A673 (cell line): ENCODE data around the gene PDE6B. TPM values are rescaled to one million over a fixed set of nuclear protein-coding genes. Genes with fewer than 3 reads are reported as not detected.

Experiments used
- BruUV-seq: library from RNA; stranded (reverse); fragments of 400-500 nt; replicated peaks from 2 replicates; lab custom pipeline; 2021; lab: Mats Ljungman, UMichigan
- CTCF ChIA-PET: fragments of 300-600 bp; sonication (Branson Sonifier 250); formaldehyde crosslinking; loops from one replicate; lab custom pipeline; 2022; ENCODE audit warnings: antibody characterized with exemption; lab: Charles Lee
- POLR2A ChIA-PET: fragments of 300-600 bp; sonication (Branson Sonifier 250); formaldehyde crosslinking; loops from one replicate; lab custom pipeline; 2022; ENCODE audit warnings: antibody characterized with exemption; ENCODE audit not compliant: low non-redundant PET; lab: Charles Lee
- DNase-seq: peaks from one replicate; pipeline ENCODE4 v3.0.0-alpha.2; 2015; ENCODE audit warnings: low spot score
- H3K27ac ChIP-seq: fragments of 200-600 bp; sonication (generic); 2 replicates; pipeline ENCODE4 v1.5.1; 2016; ENCODE audit warnings: mixed run types, low read depth, mild to moderate bottlenecking, mixed read lengths, antibody characterized with exemption, low read length; ENCODE audit not compliant: poor library complexity, severe bottlenecking
- H3K27me3 ChIP-seq: fragments of 200-600 bp; sonication (generic); replicated peaks from 2 replicates; pipeline ENCODE4 v1.6.1; 2017; ENCODE audit warnings: mixed run types, low read depth, mild to moderate bottlenecking, mixed read lengths, antibody characterized with exemption, low read length; ENCODE audit not compliant: insufficient read depth, poor library complexity
- H3K36me3 ChIP-seq: fragments of 200-600 bp; sonication (generic); 2 replicates; pipeline ENCODE4 v1.6.1; 2016; ENCODE audit warnings: mixed run types, mild to moderate bottlenecking, mixed read lengths, antibody characterized with exemption, low read length; ENCODE audit not compliant: insufficient read depth, poor library complexity, severe bottlenecking
- H3K4me1 ChIP-seq: fragments of 200-600 bp; sonication (generic); 2 replicates; pipeline ENCODE4 v1.6.1; 2017; ENCODE audit warnings: mixed run types, mild to moderate bottlenecking, mixed read lengths, antibody characterized with exemption, low read length; ENCODE audit not compliant: insufficient read depth, poor library complexity, severe bottlenecking
- H3K4me3 ChIP-seq: fragments of 200-600 bp; sonication (generic); 2 replicates; pipeline ENCODE4 v1.5.1; 2016; ENCODE audit warnings: low read depth, mixed run types, mild to moderate bottlenecking, mixed read lengths, low read length; ENCODE audit not compliant: poor library complexity, severe bottlenecking
- H3K9me3 ChIP-seq: fragments of 200-600 bp; sonication (generic); 2 replicates; pipeline ENCODE4 v1.6.1; 2016; ENCODE audit warnings: mixed run types, low read depth, mild to moderate bottlenecking, mixed read lengths, antibody characterized with exemption, low read length; ENCODE audit not compliant: poor library complexity, severe bottlenecking
- CTCF ChIP-seq: fragments of 300-800, 200-600 bp; sonication (generic); conservative IDR thresholded peaks from 2 replicates; pipeline ENCODE4 v1.5.1; 2017; ENCODE audit warnings: low read depth, mild to moderate bottlenecking, antibody characterized with exemption, low read length, moderate library complexity, mixed read lengths
- EZH2 ChIP-seq: fragments of 200-600 bp; sonication (generic); IDR thresholded peaks from 2 replicates; pipeline ENCODE4 v1.6.1; 2017; ENCODE audit warnings: borderline replicate concordance, low read depth, mild to moderate bottlenecking, mixed read lengths, antibody characterized with exemption, low read length; ENCODE audit not compliant: poor library complexity, severe bottlenecking
- intact Hi-C: fragments of 100-400 bp; cut with micrococcal nuclease; formaldehyde crosslinking; loops from one replicate; pipeline ENCODE4 v1.10.0; 2022; ENCODE audit not compliant: unreplicated experiment
- total RNA-seq: library from RNA; stranded (reverse); gene quantifications from 2 replicates; pipeline ENCODE4 v1.2.3, GENCODE V29; 2021

The PDE6B gene
- total RNA-seq, 1 experiment from 2014 or later, result 10.4 TPM

GRCh38 chr4:649293-649625, 23.9 kb downstream of the PDE6B start:
- ChIA-PET POLR2A (no interaction called here), CTCF (no interaction called here)
- no TSS peak for BruUV-seq
- no peak overlapping the region for H3K4me3 ChIP-seq
- no peak overlapping the region for H3K27ac ChIP-seq
- H3K4me1 ChIP-seq, result no peaks in the 10 kb centered on the region
- DNase-seq, result no peak
- intact Hi-C loops, result no loop called here
- H3K27me3 ChIP-seq, result peaks cover 4% of the 10 kb centered on the region
- H3K36me3 ChIP-seq, result no peaks in the 10 kb centered on the region
- no peak for TF ChIP-seq CTCF
- no peak for TF ChIP-seq EZH2
- H3K9me3 ChIP-seq, result no peaks in the 10 kb centered on the region

DNA sequence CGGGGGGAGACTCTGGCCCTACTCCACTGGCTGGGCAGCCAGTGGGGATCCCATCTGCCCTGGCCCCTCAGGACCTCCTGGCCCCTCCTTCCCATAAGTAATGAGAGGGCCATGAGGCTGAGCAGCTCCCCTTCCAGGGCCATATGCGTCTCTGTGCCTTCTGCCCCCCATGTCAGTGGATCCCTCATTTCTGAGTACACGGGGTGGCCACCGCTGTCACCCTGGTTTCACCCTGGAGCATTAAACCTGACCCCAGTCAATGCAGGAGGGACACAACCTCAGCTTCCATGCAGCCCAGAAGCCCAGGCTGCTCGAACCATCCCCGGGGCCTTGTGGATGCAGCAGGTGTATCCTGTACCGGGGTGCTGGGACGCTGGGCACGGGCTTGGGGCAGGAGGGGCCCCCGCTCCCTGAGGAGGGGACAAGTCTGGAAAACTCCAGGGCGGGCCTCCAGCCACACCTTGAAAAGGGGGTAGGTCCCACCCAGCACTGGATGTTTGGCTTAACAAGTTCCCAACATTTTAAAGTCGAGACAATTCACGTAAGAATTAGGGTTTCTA, 24.5 kb downstream of the PDE6B start:
- no TSS peak for BruUV-seq
- Histone ChIP-seq H3K36me3 (no peaks in the 10 kb centered on the region), H3K4me1 (no peaks in the 10 kb centered on the region), H3K27ac (no peak overlapping the region), H3K4me3 (no peak overlapping the region), H3K9me3 (no peaks in the 10 kb centered on the region), H3K27me3 (peaks cover 4% of the 10 kb centered on the region)
- ChIA-PET CTCF (no interaction called here), POLR2A (no interaction called here)
- intact Hi-C loops, result no loop called here
- TF ChIP-seq CTCF (no peak), EZH2 (no peak)
- DNase-seq, result no peak

DNA sequence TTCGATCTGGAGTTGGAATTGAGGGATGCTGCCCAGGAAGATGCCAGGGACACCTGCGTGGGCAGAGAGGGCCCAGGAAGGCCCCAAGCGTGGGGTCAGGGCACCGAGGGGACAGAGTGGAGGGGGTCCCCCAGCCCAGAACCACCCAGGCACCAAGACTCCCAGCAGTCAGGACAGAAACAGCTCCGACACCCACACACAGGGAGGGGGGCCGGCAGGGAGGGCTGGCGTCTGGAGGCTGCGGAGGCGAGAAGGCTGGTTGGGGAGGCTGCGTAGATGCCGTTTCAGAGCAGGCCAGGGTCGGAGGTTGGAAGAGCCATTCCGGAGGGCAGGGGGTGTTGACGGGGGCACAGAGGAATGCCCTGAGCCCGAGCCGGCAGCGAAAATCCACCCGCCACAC, 25.1 kb downstream of the PDE6B start:
- Histone ChIP-seq H3K27ac (no peak overlapping the region), H3K9me3 (no peaks in the 10 kb centered on the region), H3K36me3 (no peaks in the 10 kb centered on the region), H3K4me1 (no peaks in the 10 kb centered on the region), H3K4me3 (no peak overlapping the region), H3K27me3 (peaks cover 4% of the 10 kb centered on the region)
- POLR2A ChIA-PET, result no interaction called here
- intact Hi-C loops, result no loop called here
- CTCF ChIA-PET, result no interaction called here
- TF ChIP-seq EZH2 (no peak), CTCF (no peak)
- DNase-seq, result no peak
- BruUV-seq, result no TSS peak
